SK-N-DZ (cell line): ENCODE measurements around the gene SMARCAL1.
"Not testable (repeated sequence)": the region's sequence is repeated elsewhere in the genome, so short reads cannot be mapped to it uniquely, and the experiment has no call there.

Experiments
- DNase-seq: peaks from one replicate; pipeline ENCODE4 v3.0.0-alpha.2; 2015; ENCODE audit warnings: low spot score

SMARCAL1 gene

GRCh38 chr2:216501854-216502253 lies 89.6 kb downstream of the SMARCAL1 start:
- no peak for DNase-seq

- DNase-seq = no peak
These were observed 90.3 kb downstream of the SMARCAL1 start for GRCh38 chr2:216502381-216503158.

DNA sequence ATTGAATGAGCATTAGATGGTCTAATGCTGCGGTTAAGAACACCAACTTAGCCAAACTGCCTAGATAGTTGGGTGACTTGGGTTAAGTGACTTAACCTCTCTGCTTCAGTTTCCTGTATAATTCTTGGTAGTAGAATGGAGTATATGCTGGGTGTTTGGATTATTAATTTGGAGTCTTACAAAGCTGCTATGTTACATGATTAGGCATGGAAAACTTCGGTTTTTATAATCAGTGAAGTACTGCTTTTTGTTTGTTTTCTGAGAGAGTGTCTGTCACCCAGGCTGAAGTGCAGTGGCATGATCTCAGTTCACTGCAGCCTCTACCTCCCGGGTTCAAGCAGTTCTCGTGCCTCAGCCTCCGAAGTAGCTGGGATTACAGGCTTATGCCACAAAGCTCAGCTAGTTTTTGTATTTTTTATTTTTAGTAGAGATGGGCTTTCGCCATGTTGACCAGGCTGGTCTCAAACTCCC lies 90.9 kb downstream of the SMARCAL1 start:
- no peak for DNase-seq

- no peak for DNase-seq
These were observed 91.6 kb downstream of the SMARCAL1 start for GRCh38 chr2:216503697-216504375.

GRCh38 chr2:216504376-216504762 lies 92.1 kb downstream of the SMARCAL1 start:
- DNase-seq = no peak

DNA sequence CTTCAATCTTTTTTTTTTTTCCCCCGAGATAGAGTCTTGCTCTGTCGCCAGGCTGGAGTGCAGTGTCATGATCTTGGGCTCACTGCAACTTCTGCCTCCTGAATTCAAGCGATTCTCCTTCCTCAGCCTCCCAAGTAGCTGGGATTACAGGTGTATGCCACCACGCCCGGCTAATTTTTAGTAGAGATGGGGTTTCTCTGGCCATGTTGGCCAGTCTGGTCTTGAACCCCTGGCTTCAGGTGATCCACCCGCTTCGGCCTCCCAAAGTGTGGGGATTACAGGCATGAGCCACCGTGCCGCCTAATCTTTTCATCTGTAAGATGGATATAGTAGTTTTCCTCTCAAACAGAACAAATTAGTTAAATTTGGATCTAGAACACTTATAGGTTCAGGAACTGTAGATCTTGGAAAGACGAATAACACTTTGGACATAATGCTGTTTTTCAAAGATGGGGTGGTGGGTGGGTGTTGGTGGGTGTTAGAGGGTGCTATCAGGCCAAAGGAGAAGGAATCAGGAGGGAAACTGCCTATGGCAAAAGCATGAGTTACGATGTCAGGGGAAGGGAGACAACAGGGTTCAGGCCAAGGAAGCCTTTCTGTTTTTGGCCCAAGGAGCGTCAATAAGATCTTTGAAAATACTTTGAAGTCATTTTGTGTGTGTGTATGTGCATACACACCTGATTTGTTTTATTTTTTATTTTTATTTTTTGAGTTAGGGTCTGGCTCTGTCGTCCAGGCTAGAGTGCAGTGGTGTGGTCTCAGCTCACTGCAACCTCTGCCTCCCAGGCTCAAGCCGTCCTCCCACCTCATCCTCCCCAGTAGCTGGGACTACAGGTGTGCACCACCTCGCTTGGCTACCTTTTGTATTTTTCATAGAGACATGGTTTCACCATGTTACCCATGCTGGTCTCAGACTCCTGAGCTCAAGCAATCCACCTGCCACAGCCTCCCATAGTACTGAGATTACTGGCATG lies 93.1 kb downstream of the SMARCAL1 start:
- no peak for DNase-seq

DNA sequence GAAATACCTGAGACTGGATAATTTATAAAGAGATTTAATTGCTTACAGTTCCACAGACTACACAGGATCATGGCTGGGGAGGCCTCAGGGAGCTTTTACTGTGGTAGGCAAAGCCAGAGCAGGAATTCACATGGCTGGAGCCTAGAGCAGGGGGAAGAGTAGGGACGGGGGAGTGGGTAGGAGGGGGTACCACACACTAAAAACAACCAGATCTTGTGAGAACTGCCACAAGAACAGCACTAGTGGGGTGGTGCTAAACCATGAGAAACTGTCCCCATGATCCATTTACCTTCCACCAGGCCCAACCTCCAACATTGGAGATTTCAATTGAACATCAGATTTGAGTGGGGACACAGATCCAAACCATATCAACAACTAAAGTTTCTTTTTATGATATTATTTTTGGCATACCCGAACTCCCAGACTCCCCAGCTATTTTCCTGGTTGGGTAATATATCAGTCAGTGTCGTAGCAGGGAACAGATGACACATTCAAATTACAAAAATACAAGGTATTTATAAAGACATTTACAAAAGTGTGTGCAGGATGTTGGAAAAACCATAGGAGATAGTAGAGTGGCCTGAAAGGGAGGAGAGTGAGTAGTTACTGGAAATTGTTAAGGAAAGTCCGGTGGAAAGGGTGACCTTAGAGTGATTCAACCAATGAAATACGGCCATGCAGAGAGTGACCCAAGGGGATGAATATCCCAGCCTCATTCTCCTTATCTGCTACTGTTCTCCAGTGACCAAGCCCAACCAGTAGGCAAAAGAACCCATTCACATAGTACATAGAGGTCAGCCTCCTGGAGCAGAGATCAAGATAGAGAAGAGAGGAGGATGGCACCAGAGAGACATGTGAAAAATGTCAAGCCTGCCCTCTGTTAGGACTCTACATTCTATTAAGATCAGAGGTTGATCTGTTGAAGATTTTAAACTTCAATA lies 95.2 kb downstream of the SMARCAL1 start:
- DNase-seq = no peak

- DNase-seq = no peak
These were observed 95.9 kb downstream of the SMARCAL1 start for GRCh38 chr2:216508229-216508628.

DNA sequence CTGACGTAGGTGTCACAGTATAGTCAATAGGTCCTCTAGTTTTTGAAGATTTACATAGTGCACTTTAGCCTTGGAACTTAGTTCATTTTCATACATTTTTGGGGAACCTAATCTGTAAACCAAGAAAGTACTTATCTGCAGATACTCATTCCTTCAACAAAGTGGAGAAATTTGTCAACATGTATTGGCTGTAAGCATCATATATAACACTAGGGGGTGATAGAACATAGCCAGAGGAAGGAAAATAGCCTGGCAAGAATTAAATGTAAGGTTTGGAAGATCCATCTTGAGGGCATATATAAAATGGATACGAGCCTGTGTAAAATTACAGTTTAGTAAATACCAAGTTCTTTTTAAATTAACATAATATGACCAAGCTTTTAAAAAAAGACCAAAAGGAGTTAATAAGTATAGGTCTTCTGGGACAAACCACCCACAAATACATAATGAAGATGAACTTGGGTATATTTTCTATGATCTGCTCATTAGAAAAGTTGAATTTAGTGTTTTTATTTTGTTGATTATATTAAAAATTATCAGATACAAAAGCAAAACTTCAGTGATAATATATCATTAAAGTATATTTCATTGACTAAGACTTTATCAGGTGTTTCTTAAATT lies 104.6 kb downstream of the SMARCAL1 start:
- DNase-seq = peak; percentile 53

- DNase-seq = no peak
These were observed 105.4 kb downstream of the SMARCAL1 start for GRCh38 chr2:216517447-216518225.

- not testable (repeated sequence) for DNase-seq
These were observed 106.4 kb downstream of the SMARCAL1 start for GRCh38 chr2:216518566-216519119.

- DNase-seq = peak; percentile 84
These were observed 107.0 kb downstream of the SMARCAL1 start for GRCh38 chr2:216519154-216519762.

DNA sequence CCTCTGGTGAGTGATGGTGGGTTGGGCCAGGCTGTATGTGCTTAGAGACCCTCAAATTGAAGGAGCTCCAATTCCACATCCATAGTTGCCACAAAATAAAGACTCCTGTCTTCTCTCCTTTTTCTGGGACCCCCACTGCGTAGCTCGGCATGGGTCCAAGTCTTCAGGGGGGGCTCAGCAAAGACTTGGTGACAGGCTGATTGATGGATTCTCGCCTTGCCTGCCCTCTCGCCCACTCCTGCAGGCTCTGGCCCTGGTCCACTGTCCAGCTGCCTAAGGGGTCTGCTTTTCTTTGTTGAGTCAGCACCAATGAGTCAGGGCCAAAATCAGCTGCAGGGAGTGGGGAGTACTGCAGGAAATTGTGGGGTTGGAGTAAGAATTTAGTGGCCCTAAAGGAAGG lies 107.8 kb downstream of the SMARCAL1 start:
- no peak for DNase-seq

DNA sequence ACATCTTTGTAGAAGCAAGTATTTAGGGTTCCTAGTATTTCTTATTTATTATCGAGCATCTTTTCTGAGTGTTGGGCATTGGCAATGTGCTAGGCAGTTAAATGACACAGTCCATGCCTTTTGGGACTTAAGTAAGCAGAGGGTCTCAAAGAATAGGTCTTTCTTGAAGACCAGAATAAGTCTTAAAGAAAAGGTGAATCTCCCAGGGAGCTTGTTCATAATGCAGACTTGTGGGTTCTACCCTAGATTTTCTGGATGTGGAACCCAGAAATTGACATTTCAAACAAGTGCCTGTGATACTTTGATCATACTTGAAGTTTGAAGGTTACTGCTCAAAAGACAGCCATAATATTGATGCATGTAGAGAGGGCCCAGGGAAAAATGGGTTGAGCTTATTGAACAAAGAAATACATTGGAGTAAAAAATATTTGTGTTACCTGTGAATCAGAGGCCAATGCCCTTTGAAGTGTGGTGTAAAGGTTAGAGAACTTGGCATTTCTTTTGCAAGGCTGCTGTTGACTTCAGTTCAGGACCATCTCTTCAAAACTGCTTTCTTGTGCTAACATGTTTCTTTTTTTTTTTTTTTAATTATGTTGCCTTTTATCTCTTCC lies 110.7 kb downstream of the SMARCAL1 start:
- DNase-seq = no peak

- no peak for DNase-seq
These were observed 113.7 kb downstream of the SMARCAL1 start for GRCh38 chr2:216525972-216526371.

- no peak for DNase-seq
These were observed 114.7 kb downstream of the SMARCAL1 start for GRCh38 chr2:216526939-216527338.

- DNase-seq = no peak
These were observed 115.3 kb downstream of the SMARCAL1 start for GRCh38 chr2:216527600-216527999.

GRCh38 chr2:216532562-216532961 lies 120.3 kb downstream of the SMARCAL1 start:
- no peak for DNase-seq
